GM18861 (cell line): ENCODE results near the gene OR2A5.
"Not testable (repeated sequence)": the region's sequence is repeated elsewhere in the genome, so short reads cannot be mapped to it uniquely, and the experiment has no call there.

ENCODE experiments used
- ATAC-seq: cut with Tn5 transposase; IDR thresholded peaks from one replicate; pipeline ENCODE4 v1.9.1; 2021; ENCODE audit not compliant: unreplicated experiment

The OR2A5 gene

GRCh38 chr7:144048648-144049047, at the start of gene OR2A5:
Gene OR2A5, plus strand, starts transcription at chr7:144048948. Its CDS starts 1,454 bp downstream, at chr7:144050402.
- no peak for ATAC-seq

- ATAC-seq: no peak
These were observed 48.7 kb upstream of the OR2A5 start, which contains the start of gene OR6B1 for GRCh38 chr7:144000020-144000419. Gene OR6B1, plus strand, starts transcription at chr7:144000320. Its CDS starts 3,677 bp downstream, at chr7:144003997.

GRCh38 chr7:144001543-144001942, 47.2 kb upstream of the OR2A5 start:
- ATAC-seq: no peak

GRCh38 chr7:144004703-144005102, 44.0 kb upstream of the OR2A5 start:
- no peak for ATAC-seq

GRCh38 chr7:144006029-144006691, 42.6 kb upstream of the OR2A5 start:
- ATAC-seq: no peak

GRCh38 chr7:144006692-144007042, 42.1 kb upstream of the OR2A5 start:
- ATAC-seq: no peak

- no peak for ATAC-seq
These were observed 39.4 kb upstream of the OR2A5 start for GRCh38 chr7:144009361-144009760.

- not testable (repeated sequence) for ATAC-seq
These were observed 38.7 kb upstream of the OR2A5 start for GRCh38 chr7:144010061-144010460.

GRCh38 chr7:144010821-144011220, 37.9 kb upstream of the OR2A5 start:
- ATAC-seq: not testable (repeated sequence)

GRCh38 chr7:144011458-144012230, 37.1 kb upstream of the OR2A5 start:
- ATAC-seq: no peak

- no peak for ATAC-seq
These were observed 30.7 kb upstream of the OR2A5 start for GRCh38 chr7:144018065-144018464.

GRCh38 chr7:144019457-144019856, 29.3 kb upstream of the OR2A5 start:
- no peak for ATAC-seq

- no peak for ATAC-seq
These were observed 28.4 kb upstream of the OR2A5 start for GRCh38 chr7:144020340-144020739.

GRCh38 chr7:144022169-144022568, 26.6 kb upstream of the OR2A5 start:
- no peak for ATAC-seq

GRCh38 chr7:144023171-144023827, 25.4 kb upstream of the OR2A5 start:
- no peak for ATAC-seq

GRCh38 chr7:144024213-144024612, 24.5 kb upstream of the OR2A5 start:
- no peak for ATAC-seq

GRCh38 chr7:144026203-144026883, 22.4 kb upstream of the OR2A5 start:
- no peak for ATAC-seq

GRCh38 chr7:144027070-144027469, 21.7 kb upstream of the OR2A5 start:
- ATAC-seq: no peak

GRCh38 chr7:144027974-144028373, 20.8 kb upstream of the OR2A5 start:
- no peak for ATAC-seq

GRCh38 chr7:144028547-144028946, 20.2 kb upstream of the OR2A5 start:
- ATAC-seq: no peak

GRCh38 chr7:144032516-144032915, 16.2 kb upstream of the OR2A5 start:
- ATAC-seq: no peak
